ENCODE results near the gene BCL2L14. TPM values are rescaled to one million over a fixed set of nuclear protein-coding genes. Genes with fewer than 3 reads are reported as not detected.
"Not testable (repeated sequence)": the region's sequence is repeated elsewhere in the genome, so short reads cannot be mapped to it uniquely, and the experiment has no call there.

Gene BCL2L14
- total and polyA plus RNA-seq, 2 experiments from 2014 or later: 4.9 to 17.8 TPM

DNA sequence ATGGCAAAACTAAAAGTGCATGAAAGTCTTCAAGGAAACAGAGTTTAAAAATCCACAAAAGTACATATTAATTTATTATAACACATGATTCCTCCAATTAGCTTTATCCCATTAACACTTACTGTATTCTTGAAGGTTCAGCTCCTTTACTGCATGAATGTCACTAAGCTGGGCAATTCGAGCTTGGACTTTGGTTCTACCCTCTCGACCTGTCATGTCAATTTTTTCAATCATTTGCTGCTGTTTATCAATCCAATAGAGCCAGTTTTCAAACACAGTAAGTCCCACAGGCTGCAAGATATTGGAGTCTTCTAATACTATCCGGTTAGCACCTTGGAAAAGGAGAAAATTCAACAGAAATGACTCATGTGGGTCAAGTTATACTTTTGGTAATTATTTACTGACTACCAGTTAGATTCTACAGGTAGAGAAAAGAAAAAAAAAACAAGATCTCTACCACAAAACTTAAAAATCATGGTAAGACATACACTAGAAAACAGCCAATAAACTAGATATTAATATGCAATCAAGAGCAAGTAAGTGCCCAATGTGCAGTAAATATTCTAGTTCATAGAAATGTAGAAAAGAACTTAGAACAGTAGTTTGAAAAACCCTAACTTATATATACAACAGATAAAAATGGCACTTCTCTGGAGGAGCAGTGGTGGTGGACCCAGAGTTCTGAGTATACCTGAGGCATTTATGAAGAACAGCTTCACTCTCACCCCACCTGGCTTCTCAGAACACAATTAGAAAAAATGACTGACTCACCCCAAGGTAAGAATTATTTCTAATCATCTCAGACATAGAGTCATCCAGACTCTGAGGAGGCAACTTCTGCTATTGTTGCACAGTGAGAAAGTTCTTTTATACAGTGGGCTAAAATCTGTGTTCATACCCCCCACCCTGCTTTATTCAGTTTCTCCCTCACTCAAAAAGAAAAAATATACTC lies 67.7 kb downstream of the BCL2L14 start:
- Histone ChIP-seq H2AFZ (no peak overlapping the region), H3K4me2 (peak overlapping the region; percentile 28), H4K20me1 (ENCODE audit: insufficient read depth, poor library complexity, severe bottlenecking) (no peaks in the 10 kb centered on the region), H3K9me3 (ENCODE audit: low read depth) (no peaks in the 10 kb centered on the region), H3K36me3 (replicated peaks; ENCODE audit: insufficient read depth, low read depth) (no peaks in the 10 kb centered on the region), H3K79me2 (peaks cover 4% of the 10 kb centered on the region), H3K27ac (peak overlapping the region; percentile 31), H3K4me1 (ENCODE audit: insufficient read depth) (no peaks in the 10 kb centered on the region), H3K4me3 (no peak overlapping the region), H3K27me3 (no peaks in the 10 kb centered on the region), H3K9me2 (replicated peaks; ENCODE audit: insufficient read depth) (no peaks in the 10 kb centered on the region)
- DNase-seq (ENCODE audit: low spot score): peak; percentile 7
- 71% methylated on average over 3 of the region's 3 CpGs for WGBS (ENCODE audit: low lambda C conversion rate, missing lambda C conversion rate)
- TF ChIP-seq EZH2 (IDR thresholded peaks at IDR 0.05; ENCODE audit: borderline replicate concordance): no peak
- no peak for TF ChIP-seq EZH2phosphoT487 (IDR thresholded peaks at IDR 0.05; ENCODE audit: low read depth, severe bottlenecking, unreplicated experiment)
- TF ChIP-seq CTCF (IDR thresholded peaks at IDR 0.05; ENCODE audit: poor library complexity): no peak

DNA sequence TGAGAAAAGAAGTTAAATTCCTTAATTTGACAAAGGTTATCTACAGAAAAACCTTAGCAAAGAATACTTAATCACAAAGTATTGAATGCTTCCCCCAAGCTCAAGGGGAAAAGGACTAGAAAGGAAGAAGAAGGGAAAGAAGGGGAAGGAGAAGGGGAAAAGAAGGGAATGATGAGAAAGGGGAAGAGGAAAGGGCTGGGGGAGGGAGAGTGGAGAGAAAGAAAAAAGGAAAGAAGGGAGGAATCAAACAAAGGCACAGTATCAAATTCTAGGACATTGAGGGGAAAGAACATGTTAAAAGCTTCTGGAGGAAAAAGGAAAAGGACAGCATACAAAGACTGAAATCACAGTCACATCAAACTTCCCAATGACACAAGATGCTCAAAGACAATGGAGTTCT lies 70.3 kb downstream of the BCL2L14 start:
- no peak for DNase-seq (ENCODE audit: low spot score)

GRCh38 chr12:12144531-12144930 lies 73.8 kb downstream of the BCL2L14 start:
- not testable (repeated sequence) for H3K9me2 ChIP-seq (replicated peaks; ENCODE audit: insufficient read depth); H2AFZ ChIP-seq; H3K4me3 ChIP-seq; H3K4me2 ChIP-seq; DNase-seq (ENCODE audit: low spot score); H3K27me3 ChIP-seq; H3K9me3 ChIP-seq (ENCODE audit: low read depth); H3K79me2 ChIP-seq; H4K20me1 ChIP-seq (ENCODE audit: insufficient read depth, poor library complexity, severe bottlenecking); H3K27ac ChIP-seq; H3K4me1 ChIP-seq (ENCODE audit: insufficient read depth); H3K36me3 ChIP-seq (replicated peaks; ENCODE audit: insufficient read depth, low read depth)
- 50% methylated on average over 1 of the region's 1 CpG for WGBS (ENCODE audit: low lambda C conversion rate, missing lambda C conversion rate)

More for the DNA sequence above, 70.3 kb downstream of the BCL2L14 start:
- H3K27me3 ChIP-seq: no peaks in the 10 kb centered on the region
- H3K36me3 ChIP-seq (replicated peaks; ENCODE audit: insufficient read depth, low read depth): no peaks in the 10 kb centered on the region
- H3K27ac ChIP-seq: no peak overlapping the region
- H3K4me2 ChIP-seq: no peak overlapping the region
- no peaks in the 10 kb centered on the region for H3K4me1 ChIP-seq (ENCODE audit: insufficient read depth)
- no peak overlapping the region for H2AFZ ChIP-seq
- H3K79me2 ChIP-seq: peaks cover 4% of the 10 kb centered on the region
- H3K9me3 ChIP-seq (ENCODE audit: low read depth): no peaks in the 10 kb centered on the region
- TF ChIP-seq EZH2phosphoT487 (IDR thresholded peaks at IDR 0.05; ENCODE audit: low read depth, severe bottlenecking, unreplicated experiment) (no peak), EZH2 (IDR thresholded peaks at IDR 0.05; ENCODE audit: borderline replicate concordance) (no peak), CTCF (IDR thresholded peaks at IDR 0.05; ENCODE audit: poor library complexity) (no peak)
- H4K20me1 ChIP-seq (ENCODE audit: insufficient read depth, poor library complexity, severe bottlenecking): no peaks in the 10 kb centered on the region
- no peaks in the 10 kb centered on the region for H3K9me2 ChIP-seq (replicated peaks; ENCODE audit: insufficient read depth)
- no peak overlapping the region for H3K4me3 ChIP-seq

DNA sequence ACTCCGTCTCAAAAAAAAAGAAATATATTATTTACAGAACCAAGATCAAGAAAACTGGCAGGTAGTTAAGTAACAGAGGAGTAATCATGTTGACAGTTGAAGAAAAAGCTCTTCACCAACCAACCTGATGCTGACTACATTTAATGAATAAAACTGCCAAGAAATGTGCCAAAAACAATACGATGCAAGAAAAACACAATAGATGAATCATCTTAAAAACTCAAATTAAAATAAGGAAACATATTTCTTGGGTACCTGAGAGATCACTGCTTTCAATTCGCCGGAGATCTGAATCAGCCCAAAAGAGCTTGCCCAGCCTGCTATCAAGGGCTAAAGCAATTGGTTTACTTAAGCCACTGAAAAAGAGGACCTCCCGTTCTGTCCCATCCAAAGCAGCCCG lies 76.4 kb downstream of the BCL2L14 start:
- Histone ChIP-seq H3K4me3 (no peak overlapping the region), H3K9me3 (ENCODE audit: low read depth) (no peaks in the 10 kb centered on the region), H2AFZ (no peak overlapping the region), H3K4me1 (ENCODE audit: insufficient read depth) (no peaks in the 10 kb centered on the region), H3K4me2 (no peak overlapping the region), H3K27ac (no peak overlapping the region), H4K20me1 (ENCODE audit: insufficient read depth, poor library complexity, severe bottlenecking) (no peaks in the 10 kb centered on the region), H3K9me2 (replicated peaks; ENCODE audit: insufficient read depth) (no peaks in the 10 kb centered on the region), H3K27me3 (no peaks in the 10 kb centered on the region), H3K36me3 (replicated peaks; ENCODE audit: insufficient read depth, low read depth) (no peaks in the 10 kb centered on the region), H3K79me2 (peaks cover 3% of the 10 kb centered on the region)
- no peak for DNase-seq (ENCODE audit: low spot score)
- TF ChIP-seq EZH2phosphoT487 (IDR thresholded peaks at IDR 0.05; ENCODE audit: low read depth, severe bottlenecking, unreplicated experiment): no peak
- TF ChIP-seq CTCF (IDR thresholded peaks at IDR 0.05; ENCODE audit: poor library complexity): no peak
- TF ChIP-seq EZH2 (IDR thresholded peaks at IDR 0.05; ENCODE audit: borderline replicate concordance): no peak
- 96% methylated on average over 6 of the region's 6 CpGs for WGBS (ENCODE audit: low lambda C conversion rate, missing lambda C conversion rate)

All from hepatocyte (in vitro differentiated cells).